Measurements from ENCODE around the gene PSMB5. TPM values are rescaled to one million over a fixed set of nuclear protein-coding genes. Genes with fewer than 3 reads are reported as not detected.

The PSMB5 gene
- total and polyA plus RNA-seq, 9 of the 15 experiments (the other 6 are each of a cell fraction or from before 2014, with no cell fraction given): 198 to 1,870 (median 269) TPM

- TF ChIP-seq SMAD4 (CRISPR knock-in tag; conservative IDR thresholded peaks at IDR 0.05) (peak; percentile 83), ZNF764 (CRISPR knock-in tag; IDR thresholded peaks at IDR 0.05; ENCODE audit: low read depth) (no peak), ZKSCAN8 (CRISPR knock-in tag; IDR thresholded peaks at IDR 0.05) (no peak), TBP (optimal IDR thresholded peaks at IDR 0.05; ENCODE audit: low read depth, low read length) (peak; percentile 89), NCOA4 (IDR thresholded peaks at IDR 0.05; ENCODE audit: partially characterized antibody) (no peak), MNT (conservative IDR thresholded peaks at IDR 0.05) (no peak), FOXJ3 (CRISPR knock-in tag; IDR thresholded peaks at IDR 0.05) (no peak), ID3 (CRISPR knock-in tag; IDR thresholded peaks at IDR 0.05) (no peak), ID3 (tag; IDR thresholded peaks at IDR 0.05) (peak; percentile 41; the same call in 1 of the 2 replicates), ZFP91 (CRISPR knock-in tag; IDR thresholded peaks at IDR 0.05) (no peak), BRD9 (IDR thresholded peaks at IDR 0.05; ENCODE audit: low read depth, partially characterized antibody) (no peak), ELF1 (tag; IDR thresholded peaks at IDR 0.05) (no peak), ASH1L (IDR thresholded peaks at IDR 0.05; ENCODE audit: borderline replicate concordance, low read depth, partially characterized antibody) (peak; percentile 91), ADNP (tag; IDR thresholded peaks at IDR 0.05) (no peak), JUNB (CRISPR knock-in tag; conservative IDR thresholded peaks at IDR 0.05) (no peak), JUN (IDR thresholded peaks at IDR 0.05; ENCODE audit: borderline replicate concordance, low read depth, low read length) (no peak), JUN (CRISPR knock-in tag; IDR thresholded peaks at IDR 0.05; ENCODE audit: borderline replicate concordance) (0 out of 2 replicates have a peak, but pooled peaks have one; percentile 80), PBX2 (CRISPR knock-in tag; IDR thresholded peaks at IDR 0.05; ENCODE audit: low read depth) (peak; percentile 92), PBX2 (tag; conservative IDR thresholded peaks at IDR 0.05; ENCODE audit: low read depth) (peak; percentile 99), PHTF2 (CRISPR knock-in tag; IDR thresholded peaks at IDR 0.05) (no peak)
These were observed 27.9 kb downstream of the PSMB5 start (continued) for GRCh38 chr14:23006544-23007419.
